ENCODE data around the gene PET117. TPM values are rescaled to one million over a fixed set of nuclear protein-coding genes. Genes with fewer than 3 reads are reported as not detected.

The PET117 gene
- total and polyA plus RNA-seq, 4 donors, result 3.5 to 10.2 (median 8.7) TPM

GRCh38 chr20:18090477-18090876, 47.2 kb upstream of the PET117 start:
- no peak for DNase-seq (ENCODE audit: low spot score)
- TF ChIP-seq SP1 (IDR thresholded peaks at IDR 0.05) (no peak), ATF3 (IDR thresholded peaks at IDR 0.05) (no peak), GABPA (IDR thresholded peaks at IDR 0.05 in 1 of 2, conservative IDR thresholded peaks at IDR 0.05 in 1 of 2) (no peak), TAF1 (conservative IDR thresholded peaks at IDR 0.05) (no peak), RAD21 (IDR thresholded peaks at IDR 0.05) (no peak), JUND (IDR thresholded peaks at IDR 0.05) (no peak), YY1 (IDR thresholded peaks at IDR 0.05) (no peak), FOXA1 (IDR thresholded peaks at IDR 0.05) (no peak), HNF4A (conservative IDR thresholded peaks at IDR 0.05) (no peak), MAX (IDR thresholded peaks at IDR 0.05) (no peak), REST (IDR thresholded peaks at IDR 0.05) (no peak), RXRA (IDR thresholded peaks at IDR 0.05) (no peak), FOXA2 (IDR thresholded peaks at IDR 0.05) (no peak), CTCF (IDR thresholded peaks at IDR 0.05; ENCODE audit: low read depth, low read length, missing input control) (no peak), NR2F2 (IDR thresholded peaks at IDR 0.05) (no peak)
- WGBS, result 92% methylated on average over 10 of the region's 10 CpGs

GRCh38 chr20:18091623-18092022, 46.0 kb upstream of the PET117 start:
- TF ChIP-seq MAX (IDR thresholded peaks at IDR 0.05), result no peak
- Histone ChIP-seq H3K27ac (ENCODE audit: low read depth in 1 of 2, low read length in 2 of 2) (no peak overlapping the region), H3K36me3 (ENCODE audit: control insufficient read depth in 4 of 4, insufficient read depth in 3 of 4, low read depth in 1 of 4, low read length in 3 of 4) (no peaks in the 10 kb centered on the region), H3K9me3 (ENCODE audit: control insufficient read depth in 4 of 4, low read length in 3 of 4) (no peaks in the 10 kb centered on the region), H3K4me3 (ENCODE audit: low read depth in 1 of 3, low read length in 3 of 3) (no peak overlapping the region), H3K27me3 (ENCODE audit: control insufficient read depth in 4 of 4, insufficient read depth in 4 of 4, low read length in 3 of 4) (peaks cover 0 to 3% (median 0%) of the 10 kb centered on the region in 4 donors), H3K4me1 (ENCODE audit: control insufficient read depth in 4 of 4, insufficient read depth in 4 of 4, low read length in 3 of 4) (no peaks in the 10 kb centered on the region), H3K9ac (ENCODE audit: low read depth in 1 of 2, low read length in 2 of 2) (no peak overlapping the region)
- 53% methylated on average over 7 of the region's 7 CpGs for WGBS
- no peak for DNase-seq (ENCODE audit: low spot score)

More at GRCh38 chr20:18090477-18090876, 47.2 kb upstream of the PET117 start:
- Histone ChIP-seq H3K4me3 (ENCODE audit: low read depth in 1 of 3, low read length in 3 of 3) (no peak overlapping the region), H3K4me1 (ENCODE audit: control insufficient read depth in 4 of 4, insufficient read depth in 4 of 4, low read length in 3 of 4) (no peaks in the 10 kb centered on the region), H3K9ac (ENCODE audit: low read depth in 1 of 2, low read length in 2 of 2) (no peak overlapping the region), H3K9me3 (ENCODE audit: control insufficient read depth in 4 of 4, low read length in 3 of 4) (no peaks in the 10 kb centered on the region), H3K27me3 (ENCODE audit: control insufficient read depth in 4 of 4, insufficient read depth in 4 of 4, low read length in 3 of 4) (peaks cover 0 to 3% (median 0%) of the 10 kb centered on the region in 4 donors), H3K36me3 (ENCODE audit: control insufficient read depth in 4 of 4, insufficient read depth in 3 of 4, low read depth in 1 of 4, low read length in 3 of 4) (no peaks in the 10 kb centered on the region), H3K27ac (ENCODE audit: low read depth in 1 of 2, low read length in 2 of 2) (no peak overlapping the region)

Data from liver (tissue), 9 donors.